HEK293 (cell line): ENCODE measurements around the gene P2RX7.

Experiments
- CTCF ChIA-PET: fragments of 350-600 bp; formaldehyde crosslinking; extraction: SDS; loops from one replicate; lab custom pipeline; 2021; ENCODE audit warnings: antibody characterized with exemption; lab: Yijun Ruan, JAX
- POLR2A ChIA-PET: fragments of 300-600 bp; formaldehyde crosslinking; extraction: SDS; loops from one replicate; lab custom pipeline; 2020; ENCODE audit warnings: antibody characterized with exemption, inconsistent platforms; lab: Yijun Ruan, JAX
- H3K27ac ChIP-seq: fragments of 200-500 bp; sonication (Bioruptor generic); 2 replicates; pipeline ENCODE4 v1.5.1; 2014; ENCODE audit warnings: low read depth, low read length, control low read depth, inconsistent platforms; ENCODE audit errors: extremely low read depth
- H3K36me3 ChIP-seq, 2 experiments: fragments of 200-500 bp in 1 of 2; sonication (Bioruptor generic) in 1 of 2; 1 replicate in 1 of 2; 2 replicates in 1 of 2; pipeline ENCODE4 v1.5.1; 2014 to 2017; ENCODE audit warnings: inconsistent platforms in 2 of 2, low read length in 2 of 2; ENCODE audit not compliant: control insufficient read depth in 2 of 2, insufficient read depth in 1 of 2
- H3K4me1 ChIP-seq: fragments of 200-500 bp; sonication (Bioruptor generic); 2 replicates; pipeline ENCODE4 v1.5.1; 2014; ENCODE audit warnings: mild to moderate bottlenecking, low read length, inconsistent platforms; ENCODE audit not compliant: control insufficient read depth, insufficient read depth
- H3K4me3 ChIP-seq: 2 replicates; pipeline ENCODE4 v1.5.1; 2011; ENCODE audit warnings: low read depth, mild to moderate bottlenecking, control low read depth, low read length, moderate library complexity
- H3K9me3 ChIP-seq: fragments of 200-500 bp; sonication (Bioruptor generic); 2 replicates; pipeline ENCODE4 v1.5.1; 2014; ENCODE audit warnings: low read depth, low read length, inconsistent platforms; ENCODE audit not compliant: control insufficient read depth, insufficient read depth
- BCL11A ChIP-seq: fragments of 450-650 bp; formaldehyde crosslinking; IDR thresholded peaks from 2 replicates; pipeline ENCODE4 v1.5.1; 2016; ENCODE audit warnings: low read depth, missing biosample characterization, missing genetic modification characterization
- GLI2 ChIP-seq: fragments of 450-650 bp; formaldehyde crosslinking; IDR thresholded peaks from 2 replicates; pipeline ENCODE4; 2017; ENCODE audit warnings: missing biosample characterization, missing genetic modification characterization, low read depth, borderline replicate concordance
- GLIS2 ChIP-seq: fragments of 450-650 bp; formaldehyde crosslinking; IDR thresholded peaks from 2 replicates; pipeline ENCODE4 v1.5.1; 2016; ENCODE audit warnings: missing biosample characterization, missing genetic modification characterization
- KLF1 ChIP-seq: fragments of 450-650 bp; formaldehyde crosslinking; IDR thresholded peaks from 2 replicates; pipeline ENCODE4 v1.5.1; 2016; ENCODE audit warnings: missing biosample characterization, missing genetic modification characterization
- PRDM1 ChIP-seq: fragments of 450-650 bp; formaldehyde crosslinking; IDR thresholded peaks from 2 replicates; pipeline ENCODE4; 2016; ENCODE audit warnings: missing biosample characterization, missing genetic modification characterization
- ZBTB7A ChIP-seq: fragments of 450-650 bp; formaldehyde crosslinking; IDR thresholded peaks from 2 replicates; pipeline ENCODE4 v1.5.1; 2016; ENCODE audit warnings: low read depth, missing biosample characterization, missing genetic modification characterization
- ZNF155 ChIP-seq: fragments of 450-650 bp; formaldehyde crosslinking; IDR thresholded peaks from 2 replicates; pipeline ENCODE4 v1.5.1; 2016; ENCODE audit warnings: missing biosample characterization, missing genetic modification characterization
- ZNF175 ChIP-seq: fragments of 450-650 bp; formaldehyde crosslinking; IDR thresholded peaks from 2 replicates; pipeline ENCODE4 v1.5.1; 2016; ENCODE audit warnings: missing biosample characterization, missing genetic modification characterization
- ZNF2 ChIP-seq: fragments of 450-650 bp; formaldehyde crosslinking; IDR thresholded peaks from 2 replicates; pipeline ENCODE4 v1.5.1; 2016; ENCODE audit warnings: missing biosample characterization, missing genetic modification characterization
- ZNF211 ChIP-seq: fragments of 450-650 bp; formaldehyde crosslinking; IDR thresholded peaks from 2 replicates; pipeline ENCODE4 v1.5.1; 2016; ENCODE audit warnings: low read depth, missing biosample characterization, missing genetic modification characterization
- ZNF23 ChIP-seq: fragments of 450-650 bp; formaldehyde crosslinking; IDR thresholded peaks from 2 replicates; pipeline ENCODE4 v1.5.1; 2016; ENCODE audit warnings: missing biosample characterization, missing genetic modification characterization, borderline replicate concordance
- ZNF24 ChIP-seq: fragments of 450-650 bp; formaldehyde crosslinking; IDR thresholded peaks from 2 replicates; pipeline ENCODE4 v1.5.1; 2016; ENCODE audit warnings: missing biosample characterization, missing genetic modification characterization
- ZNF394 ChIP-seq: fragments of 450-650 bp; formaldehyde crosslinking; IDR thresholded peaks from 2 replicates; pipeline ENCODE4 v1.5.1; 2016; ENCODE audit warnings: missing biosample characterization, missing genetic modification characterization, mild to moderate bottlenecking, moderate library complexity, borderline replicate concordance
- ZNF654 ChIP-seq: fragments of 450-650 bp; formaldehyde crosslinking; IDR thresholded peaks from 2 replicates; pipeline ENCODE4 v1.5.1; 2016; ENCODE audit warnings: low read depth, missing biosample characterization, missing genetic modification characterization
- ZNF747 ChIP-seq: fragments of 450-650 bp; formaldehyde crosslinking; IDR thresholded peaks from 2 replicates; pipeline ENCODE4 v1.5.1; 2016; ENCODE audit warnings: missing biosample characterization, missing genetic modification characterization
- ZNF777 ChIP-seq: fragments of 450-650 bp; formaldehyde crosslinking; IDR thresholded peaks from 2 replicates; pipeline ENCODE4 v1.5.1; 2017; ENCODE audit warnings: missing biosample characterization, missing genetic modification characterization, borderline replicate concordance
- ZNF837 ChIP-seq: fragments of 450-650 bp; formaldehyde crosslinking; IDR thresholded peaks from 2 replicates; pipeline ENCODE4 v1.5.1; 2016; ENCODE audit warnings: missing biosample characterization, missing genetic modification characterization
- TF ChIP-seq, protein P1 (sequence below): fragments of 450-650 bp; formaldehyde crosslinking; IDR thresholded peaks from 2 replicates; pipeline ENCODE4 v1.5.1; 2016; ENCODE audit warnings: missing biosample characterization, missing genetic modification characterization, borderline replicate concordance
- TF ChIP-seq, protein P2 (sequence below): fragments of 450-650 bp; formaldehyde crosslinking; IDR thresholded peaks from 2 replicates; pipeline ENCODE4 v1.5.1; 2016; ENCODE audit warnings: missing biosample characterization, missing genetic modification characterization
- TF ChIP-seq, protein P3 (sequence below): fragments of 450-650 bp; formaldehyde crosslinking; IDR thresholded peaks from 2 replicates; pipeline ENCODE4 v1.5.1; 2016; ENCODE audit warnings: missing biosample characterization, missing genetic modification characterization, low read depth

Gene P2RX7

GRCh38 chr12:121156365-121156764, 23.7 kb downstream of the P2RX7 start:
- TF ChIP-seq ZNF175 (tag by site-specific recombination): no peak
- TF ChIP-seq BCL11A (tag by site-specific recombination): no peak
- no peak for TF ChIP-seq ZNF23 (tag by site-specific recombination)
- TF ChIP-seq ZNF394 (tag by site-specific recombination): no peak
- TF ChIP-seq, protein P1, sequence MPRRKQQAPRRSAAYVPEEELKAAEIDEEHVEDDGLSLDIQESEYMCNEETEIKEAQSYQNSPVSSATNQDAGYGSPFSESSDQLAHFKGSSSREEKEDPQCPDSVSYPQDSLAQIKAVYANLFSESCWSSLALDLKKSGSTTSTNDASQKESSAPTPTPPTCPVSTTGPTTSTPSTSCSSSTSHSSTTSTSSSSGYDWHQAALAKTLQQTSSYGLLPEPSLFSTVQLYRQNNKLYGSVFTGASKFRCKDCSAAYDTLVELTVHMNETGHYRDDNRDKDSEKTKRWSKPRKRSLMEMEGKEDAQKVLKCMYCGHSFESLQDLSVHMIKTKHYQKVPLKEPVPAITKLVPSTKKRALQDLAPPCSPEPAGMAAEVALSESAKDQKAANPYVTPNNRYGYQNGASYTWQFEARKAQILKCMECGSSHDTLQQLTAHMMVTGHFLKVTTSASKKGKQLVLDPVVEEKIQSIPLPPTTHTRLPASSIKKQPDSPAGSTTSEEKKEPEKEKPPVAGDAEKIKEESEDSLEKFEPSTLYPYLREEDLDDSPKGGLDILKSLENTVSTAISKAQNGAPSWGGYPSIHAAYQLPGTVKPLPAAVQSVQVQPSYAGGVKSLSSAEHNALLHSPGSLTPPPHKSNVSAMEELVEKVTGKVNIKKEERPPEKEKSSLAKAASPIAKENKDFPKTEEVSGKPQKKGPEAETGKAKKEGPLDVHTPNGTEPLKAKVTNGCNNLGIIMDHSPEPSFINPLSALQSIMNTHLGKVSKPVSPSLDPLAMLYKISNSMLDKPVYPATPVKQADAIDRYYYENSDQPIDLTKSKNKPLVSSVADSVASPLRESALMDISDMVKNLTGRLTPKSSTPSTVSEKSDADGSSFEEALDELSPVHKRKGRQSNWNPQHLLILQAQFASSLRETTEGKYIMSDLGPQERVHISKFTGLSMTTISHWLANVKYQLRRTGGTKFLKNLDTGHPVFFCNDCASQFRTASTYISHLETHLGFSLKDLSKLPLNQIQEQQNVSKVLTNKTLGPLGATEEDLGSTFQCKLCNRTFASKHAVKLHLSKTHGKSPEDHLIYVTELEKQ (tag by site-specific recombination): no peak
- TF ChIP-seq ZBTB7A (tag by site-specific recombination): no peak
- TF ChIP-seq ZNF211: no peak
- TF ChIP-seq ZNF2 (tag by site-specific recombination): no peak
- TF ChIP-seq ZNF24 (tag by site-specific recombination): no peak
- TF ChIP-seq GLIS2 (tag by site-specific recombination): no peak
- TF ChIP-seq ZNF837 (tag by site-specific recombination): no peak
- TF ChIP-seq, protein P2, sequence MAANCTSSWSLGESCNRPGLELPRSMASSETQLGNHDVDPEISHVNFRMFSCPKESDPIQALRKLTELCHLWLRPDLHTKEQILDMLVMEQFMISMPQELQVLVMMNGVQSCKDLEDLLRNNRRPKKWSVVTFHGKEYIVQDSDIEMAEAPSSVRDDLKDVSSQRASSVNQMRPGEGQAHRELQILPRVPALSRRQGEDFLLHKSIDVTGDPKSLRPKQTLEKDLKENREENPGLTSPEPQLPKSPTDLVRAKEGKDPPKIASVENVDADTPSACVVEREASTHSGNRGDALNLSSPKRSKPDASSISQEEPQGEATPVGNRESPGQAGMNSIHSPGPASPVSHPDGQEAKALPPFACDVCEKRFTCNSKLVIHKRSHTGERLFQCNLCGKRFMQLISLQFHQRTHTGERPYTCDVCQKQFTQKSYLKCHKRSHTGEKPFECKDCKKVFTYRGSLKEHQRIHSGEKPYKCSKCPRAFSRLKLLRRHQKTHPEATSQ (tag by site-specific recombination): no peak
- TF ChIP-seq, protein P3, sequence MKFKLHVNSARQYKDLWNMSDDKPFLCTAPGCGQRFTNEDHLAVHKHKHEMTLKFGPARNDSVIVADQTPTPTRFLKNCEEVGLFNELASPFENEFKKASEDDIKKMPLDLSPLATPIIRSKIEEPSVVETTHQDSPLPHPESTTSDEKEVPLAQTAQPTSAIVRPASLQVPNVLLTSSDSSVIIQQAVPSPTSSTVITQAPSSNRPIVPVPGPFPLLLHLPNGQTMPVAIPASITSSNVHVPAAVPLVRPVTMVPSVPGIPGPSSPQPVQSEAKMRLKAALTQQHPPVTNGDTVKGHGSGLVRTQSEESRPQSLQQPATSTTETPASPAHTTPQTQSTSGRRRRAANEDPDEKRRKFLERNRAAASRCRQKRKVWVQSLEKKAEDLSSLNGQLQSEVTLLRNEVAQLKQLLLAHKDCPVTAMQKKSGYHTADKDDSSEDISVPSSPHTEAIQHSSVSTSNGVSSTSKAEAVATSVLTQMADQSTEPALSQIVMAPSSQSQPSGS: no peak
- TF ChIP-seq, all 188 proteins: peak for 0
- H3K36me3 ChIP-seq: no peaks in the 10 kb centered on the region
- POLR2A ChIA-PET: no interaction called here
- no peaks in the 10 kb centered on the region for H3K9me3 ChIP-seq
- no peak overlapping the region for H3K27ac ChIP-seq
- no peaks in the 10 kb centered on the region for H3K4me1 ChIP-seq
- CTCF ChIA-PET: interaction anchor here (0.5 kb wide), 1 partner anchor 231 kb away, joined by 4 read pairs; no protein-coding TSS in a partner anchor
- H3K4me3 ChIP-seq: no peak overlapping the region

GRCh38 chr12:121158085-121158484, 25.4 kb downstream of the P2RX7 start:
- Histone ChIP-seq H3K27ac (no peak overlapping the region), H3K4me3 (no peak overlapping the region), H3K36me3 (no peaks in the 10 kb centered on the region), H3K9me3 (no peaks in the 10 kb centered on the region), H3K4me1 (no peaks in the 10 kb centered on the region)
- POLR2A ChIA-PET: no interaction called here
- TF ChIP-seq ZNF747 (tag by site-specific recombination) (no peak), ZNF654 (tag by site-specific recombination) (no peak), ZNF777 (tag by site-specific recombination) (no peak), KLF1 (tag by site-specific recombination) (no peak), PRDM1 (tag by site-specific recombination) (no peak), GLI2 (tag by site-specific recombination) (no peak), ZNF155 (tag by site-specific recombination) (no peak)
- CTCF ChIA-PET: no interaction called here
